AG09309 (cell line): Measurements from ENCODE around the gene RNF11.

ENCODE experiments used
- DNase-seq: peaks from one replicate; pipeline ENCODE4 v3.0.0-alpha.2; 2010; ENCODE audit warnings: low read depth
- H3K4me3 ChIP-seq: 2 replicates; pipeline ENCODE4 v1.5.1; 2011; ENCODE audit warnings: mild to moderate bottlenecking, low read depth, low read length, moderate library complexity; ENCODE audit not compliant: control insufficient read depth
- CTCF ChIP-seq: IDR thresholded peaks from 2 replicates; pipeline ENCODE4 v1.5.1; 2011; ENCODE audit warnings: mild to moderate bottlenecking, low read depth, low read length, inconsistent platforms; ENCODE audit not compliant: insufficient read depth, control insufficient read depth; ENCODE audit errors: missing control alignments

RNF11 gene

GRCh38 chr1:51283979-51284378, 47.9 kb downstream of the RNF11 start:
- no peak overlapping the region for H3K4me3 ChIP-seq
- DNase-seq: no peak
- no peak for TF ChIP-seq CTCF

- no peak for TF ChIP-seq CTCF
- H3K4me3 ChIP-seq: no peak overlapping the region
- no peak for DNase-seq
These were observed 48.4 kb downstream of the RNF11 start for GRCh38 chr1:51284487-51284954.

DNA sequence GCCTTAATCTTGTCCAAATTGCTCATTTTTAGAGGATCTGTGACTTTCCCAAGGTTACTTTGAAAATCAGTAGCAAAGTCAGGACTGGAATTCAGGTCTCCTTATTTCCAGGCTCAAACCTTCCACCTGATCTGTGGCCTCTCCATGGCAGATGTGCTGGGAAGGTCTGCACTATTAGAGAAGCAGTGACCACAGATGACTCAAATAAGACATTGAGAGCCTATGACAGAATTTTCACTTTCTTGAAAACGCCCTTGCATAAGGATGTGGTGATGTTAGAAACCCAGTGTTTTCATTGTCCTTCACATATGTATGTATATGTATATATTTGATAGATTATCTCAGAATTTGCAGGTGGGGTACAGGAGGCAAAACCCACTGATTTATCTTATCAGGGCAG, 49.0 kb downstream of the RNF11 start:
- DNase-seq: no peak
- TF ChIP-seq CTCF: no peak
- H3K4me3 ChIP-seq: no peak overlapping the region

GRCh38 chr1:51287966-51288365, 51.9 kb downstream of the RNF11 start:
- TF ChIP-seq CTCF: no peak
- DNase-seq: no peak
- H3K4me3 ChIP-seq: no peak overlapping the region

GRCh38 chr1:51288578-51288977, 52.5 kb downstream of the RNF11 start:
- no peak overlapping the region for H3K4me3 ChIP-seq
- no peak for TF ChIP-seq CTCF
- DNase-seq: no peak

- DNase-seq: no peak
- no peak overlapping the region for H3K4me3 ChIP-seq
- no peak for TF ChIP-seq CTCF
These were observed 53.8 kb downstream of the RNF11 start for GRCh38 chr1:51289676-51290488.

- H3K4me3 ChIP-seq: no peak overlapping the region
- no peak for DNase-seq
- TF ChIP-seq CTCF: no peak
These were observed 54.4 kb downstream of the RNF11 start for GRCh38 chr1:51290489-51290847.
